ENCODE results near the gene LRFN4.

The LRFN4 gene

GRCh38 chr11:66848671-66849500 lies 8.0 kb upstream of the LRFN4 start:
- H3K14ac ChIP-seq (ENCODE audit: low read length), result no peak overlapping the region
- H3K23ac ChIP-seq (ENCODE audit: low read depth, low read length, poor library complexity), result no peak overlapping the region
- no peak overlapping the region for H3K9ac ChIP-seq (ENCODE audit: low read depth, low read length, poor library complexity)
- no peaks in the 10 kb centered on the region for H3K27me3 ChIP-seq (ENCODE audit: control insufficient read depth in 3 of 3, insufficient read depth in 3 of 3, low read depth in 1 of 3, low read length in 3 of 3)
- H3K27ac ChIP-seq (replicated peaks; ENCODE audit: low read length), result no peak overlapping the region
- H4K91ac ChIP-seq (ENCODE audit: low read depth, low read length, poor library complexity), result no peak overlapping the region
- no peak overlapping the region for H3K18ac ChIP-seq (ENCODE audit: low read length)
- no peaks in the 10 kb centered on the region for H3K9me3 ChIP-seq (replicated peaks in 1 of 2; ENCODE audit: control insufficient read depth in 2 of 2, insufficient read depth in 1 of 2, low read depth in 1 of 2, low read length in 2 of 2)
- H3K36me3 ChIP-seq (replicated peaks in 1 of 2; ENCODE audit: control insufficient read depth in 2 of 2, insufficient read depth in 2 of 2, low read length in 2 of 2), result peaks cover 33 to 55% of the 10 kb centered on the region in 2 donors
- peaks cover 16% of the 10 kb centered on the region for H3K79me1 ChIP-seq (ENCODE audit: low read depth, low read length)
- H2BK120ac ChIP-seq (ENCODE audit: low read depth, low read length), result no peak overlapping the region
- no peak overlapping the region for H4K8ac ChIP-seq (ENCODE audit: low read depth, low read length)
- no CpG with 5 or more reads among the region's 28 CpGs for WGBS, 2 donors (ENCODE audit: extremely low coverage in 2 of 2, insufficient read length in 2 of 2, insufficient replicate concordance in 1 of 2)
- DNase-seq (ENCODE audit: low spot score), result no peak
- H3K4me3 ChIP-seq (ENCODE audit: low read length in 2 of 2), result no peak overlapping the region
- no peak overlapping the region for H2BK12ac ChIP-seq (ENCODE audit: low read length)
- no peak overlapping the region for H3K4me2 ChIP-seq (ENCODE audit: insufficient read depth, low read length, poor library complexity, severe bottlenecking)
- no peak overlapping the region for H2BK15ac ChIP-seq (ENCODE audit: low read length)
- H2AK5ac ChIP-seq (ENCODE audit: low read depth, low read length), result peak overlapping the region; percentile 21
- H2AFZ ChIP-seq (ENCODE audit: low read length), result no peak overlapping the region
- no peak overlapping the region for H3K4ac ChIP-seq (ENCODE audit: low read length)
- H2BK5ac ChIP-seq (ENCODE audit: low read length), result peak overlapping the region; percentile 24
- H3K4me1 ChIP-seq (ENCODE audit: control insufficient read depth in 2 of 2, insufficient read depth in 1 of 2, low read depth in 1 of 2, low read length in 2 of 2), result peaks cover 5 to 7% of the 10 kb centered on the region in 2 donors

DNA sequence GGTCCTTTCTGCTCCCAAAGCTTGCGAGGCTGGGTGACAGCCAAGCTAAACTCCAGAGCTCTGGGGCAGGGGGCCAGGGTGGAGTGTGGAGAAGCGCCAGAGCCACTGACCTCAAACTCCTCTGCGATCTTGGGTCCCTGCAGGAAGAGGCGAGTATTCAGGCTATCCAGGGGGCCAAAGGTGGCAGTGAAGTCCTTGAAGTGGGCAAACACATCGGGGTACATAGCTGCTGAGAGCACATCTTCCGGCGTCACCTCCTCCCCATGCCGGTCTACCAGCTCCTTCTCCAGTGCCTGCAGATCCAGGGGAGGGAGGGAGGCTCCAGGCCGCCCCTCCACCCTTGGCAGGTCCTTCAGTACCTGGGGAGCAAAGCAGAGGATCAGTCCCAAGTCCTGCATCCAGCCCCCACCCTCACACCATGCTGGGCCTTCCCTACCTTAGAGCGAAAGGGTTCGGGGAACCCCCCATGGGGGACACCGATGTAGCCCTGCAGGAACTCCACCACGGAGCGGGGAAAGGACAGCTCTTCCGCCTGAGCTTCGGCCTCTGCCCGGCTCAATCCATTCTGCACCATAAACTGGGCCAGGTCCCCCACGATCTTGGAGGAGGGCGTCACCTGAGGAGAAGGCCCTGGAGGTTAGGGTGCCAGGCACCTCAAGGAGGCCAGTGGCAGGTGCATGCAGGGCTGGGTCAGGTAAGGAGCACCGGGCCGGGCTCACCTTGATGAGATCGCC lies 7.2 kb upstream of the LRFN4 start:
- peaks cover 9% of the 10 kb centered on the region for H3K79me1 ChIP-seq (ENCODE audit: low read depth, low read length)
- H3K18ac ChIP-seq (ENCODE audit: low read length), result no peak overlapping the region
- no peak overlapping the region for H3K4me3 ChIP-seq (ENCODE audit: low read length in 2 of 2)
- H2BK12ac ChIP-seq (ENCODE audit: low read length), result no peak overlapping the region
- H2BK120ac ChIP-seq (ENCODE audit: low read depth, low read length), result no peak overlapping the region
- no peak overlapping the region for H2BK15ac ChIP-seq (ENCODE audit: low read length)
- H3K9me3 ChIP-seq (replicated peaks in 1 of 2; ENCODE audit: control insufficient read depth in 2 of 2, insufficient read depth in 1 of 2, low read depth in 1 of 2, low read length in 2 of 2), result no peaks in the 10 kb centered on the region
- no peak overlapping the region for H2AFZ ChIP-seq (ENCODE audit: low read length)
- H3K14ac ChIP-seq (ENCODE audit: low read length), result no peak overlapping the region
- no peak overlapping the region for H3K4ac ChIP-seq (ENCODE audit: low read length)
- no peak overlapping the region for H3K4me2 ChIP-seq (ENCODE audit: insufficient read depth, low read length, poor library complexity, severe bottlenecking)
- WGBS, 2 donors (ENCODE audit: extremely low coverage in 2 of 2, insufficient read length in 2 of 2, insufficient replicate concordance in 1 of 2), result no CpG with 5 or more reads among the region's 22 CpGs
- peaks cover 30 to 50% of the 10 kb centered on the region in 2 donors for H3K36me3 ChIP-seq (replicated peaks in 1 of 2; ENCODE audit: control insufficient read depth in 2 of 2, insufficient read depth in 2 of 2, low read length in 2 of 2)
- H2BK5ac ChIP-seq (ENCODE audit: low read length), result peak overlapping the region; percentile 24
- no peak overlapping the region for H4K91ac ChIP-seq (ENCODE audit: low read depth, low read length, poor library complexity)
- no peak overlapping the region for H2AK5ac ChIP-seq (ENCODE audit: low read depth, low read length)
- peak overlapping the region; percentile 93 for H3K23ac ChIP-seq (ENCODE audit: low read depth, low read length, poor library complexity)
- no peaks in the 10 kb centered on the region for H3K4me1 ChIP-seq (ENCODE audit: control insufficient read depth in 2 of 2, insufficient read depth in 1 of 2, low read depth in 1 of 2, low read length in 2 of 2)
- H3K9ac ChIP-seq (ENCODE audit: low read depth, low read length, poor library complexity), result no peak overlapping the region
- no peak overlapping the region for H3K27ac ChIP-seq (replicated peaks; ENCODE audit: low read length)
- H3K27me3 ChIP-seq (ENCODE audit: control insufficient read depth in 3 of 3, insufficient read depth in 3 of 3, low read depth in 1 of 3, low read length in 3 of 3), result no peaks in the 10 kb centered on the region
- DNase-seq (ENCODE audit: low spot score), result no peak
- no peak overlapping the region for H4K8ac ChIP-seq (ENCODE audit: low read depth, low read length)

- H3K27ac ChIP-seq (replicated peaks; ENCODE audit: low read length), result no peak overlapping the region
Measured at GRCh38 chr11:66850235-66850587, 6.7 kb upstream of the LRFN4 start.

GRCh38 chr11:66850588-66851238 lies 6.2 kb upstream of the LRFN4 start:
- no CpG with 5 or more reads among the region's 23 CpGs for WGBS, 2 donors (ENCODE audit: extremely low coverage in 2 of 2, insufficient read length in 2 of 2, insufficient replicate concordance in 1 of 2)
- no peak overlapping the region for H3K14ac ChIP-seq (ENCODE audit: low read length)
- H3K4me3 ChIP-seq (ENCODE audit: low read length in 2 of 2), result no peak overlapping the region
- H3K18ac ChIP-seq (ENCODE audit: low read length), result no peak overlapping the region
- H4K91ac ChIP-seq (ENCODE audit: low read depth, low read length, poor library complexity), result no peak overlapping the region
- no peak overlapping the region for H2BK120ac ChIP-seq (ENCODE audit: low read depth, low read length)
- H3K79me1 ChIP-seq (ENCODE audit: low read depth, low read length), result peaks cover 4% of the 10 kb centered on the region
- H3K27ac ChIP-seq (replicated peaks; ENCODE audit: low read length), result no peak overlapping the region
- H2BK15ac ChIP-seq (ENCODE audit: low read length), result no peak overlapping the region
- H3K9me3 ChIP-seq (replicated peaks in 1 of 2; ENCODE audit: control insufficient read depth in 2 of 2, insufficient read depth in 1 of 2, low read depth in 1 of 2, low read length in 2 of 2), result no peaks in the 10 kb centered on the region
- peaks cover 3 to 7% of the 10 kb centered on the region in 2 donors for H3K4me1 ChIP-seq (ENCODE audit: control insufficient read depth in 2 of 2, insufficient read depth in 1 of 2, low read depth in 1 of 2, low read length in 2 of 2)
- peak overlapping the region; percentile 80 for H3K23ac ChIP-seq (ENCODE audit: low read depth, low read length, poor library complexity)
- H3K36me3 ChIP-seq (replicated peaks in 1 of 2; ENCODE audit: control insufficient read depth in 2 of 2, insufficient read depth in 2 of 2, low read length in 2 of 2), result peaks cover 20 to 39% of the 10 kb centered on the region in 2 donors
- H2BK12ac ChIP-seq (ENCODE audit: low read length), result peak overlapping the region; percentile 41
- no peaks in the 10 kb centered on the region for H3K27me3 ChIP-seq (ENCODE audit: control insufficient read depth in 3 of 3, insufficient read depth in 3 of 3, low read depth in 1 of 3, low read length in 3 of 3)
- H2AK5ac ChIP-seq (ENCODE audit: low read depth, low read length), result peak overlapping the region; percentile 46
- H3K9ac ChIP-seq (ENCODE audit: low read depth, low read length, poor library complexity), result no peak overlapping the region
- no peak overlapping the region for H2AFZ ChIP-seq (ENCODE audit: low read length)
- no peak overlapping the region for H3K4me2 ChIP-seq (ENCODE audit: insufficient read depth, low read length, poor library complexity, severe bottlenecking)
- DNase-seq (ENCODE audit: low spot score), result no peak
- no peak overlapping the region for H4K8ac ChIP-seq (ENCODE audit: low read depth, low read length)
- H2BK5ac ChIP-seq (ENCODE audit: low read length), result no peak overlapping the region
- no peak overlapping the region for H3K4ac ChIP-seq (ENCODE audit: low read length)

More at GRCh38 chr11:66850235-66850587, 6.7 kb upstream of the LRFN4 start:
- Histone ChIP-seq H3K79me1 (ENCODE audit: low read depth, low read length) (peaks cover 4% of the 10 kb centered on the region), H3K18ac (ENCODE audit: low read length) (no peak overlapping the region), H3K9ac (ENCODE audit: low read depth, low read length, poor library complexity) (no peak overlapping the region), H3K27me3 (ENCODE audit: control insufficient read depth in 3 of 3, insufficient read depth in 3 of 3, low read depth in 1 of 3, low read length in 3 of 3) (no peaks in the 10 kb centered on the region), H3K9me3 (replicated peaks in 1 of 2; ENCODE audit: control insufficient read depth in 2 of 2, insufficient read depth in 1 of 2, low read depth in 1 of 2, low read length in 2 of 2) (no peaks in the 10 kb centered on the region), H2AK5ac (ENCODE audit: low read depth, low read length) (no peak overlapping the region), H3K23ac (ENCODE audit: low read depth, low read length, poor library complexity) (peak overlapping the region; percentile 93), H3K36me3 (replicated peaks in 1 of 2; ENCODE audit: control insufficient read depth in 2 of 2, insufficient read depth in 2 of 2, low read length in 2 of 2) (peaks cover 25 to 44% of the 10 kb centered on the region in 2 donors), H2BK120ac (ENCODE audit: low read depth, low read length) (no peak overlapping the region), H4K91ac (ENCODE audit: low read depth, low read length, poor library complexity) (no peak overlapping the region), H3K4me1 (ENCODE audit: control insufficient read depth in 2 of 2, insufficient read depth in 1 of 2, low read depth in 1 of 2, low read length in 2 of 2) (peaks cover 0 to 2% of the 10 kb centered on the region in 2 donors), H2AFZ (ENCODE audit: low read length) (no peak overlapping the region), H3K4ac (ENCODE audit: low read length) (no peak overlapping the region), H3K4me3 (ENCODE audit: low read length in 2 of 2) (no peak overlapping the region), H3K14ac (ENCODE audit: low read length) (no peak overlapping the region), H2BK15ac (ENCODE audit: low read length) (no peak overlapping the region), H2BK5ac (ENCODE audit: low read length) (no peak overlapping the region), H3K4me2 (ENCODE audit: insufficient read depth, low read length, poor library complexity, severe bottlenecking) (no peak overlapping the region), H4K8ac (ENCODE audit: low read depth, low read length) (no peak overlapping the region), H2BK12ac (ENCODE audit: low read length) (no peak overlapping the region)
- no peak for DNase-seq (ENCODE audit: low spot score)
- WGBS, 2 donors (ENCODE audit: extremely low coverage in 2 of 2, insufficient read length in 2 of 2, insufficient replicate concordance in 1 of 2), result no CpG with 5 or more reads among the region's 10 CpGs

Data from neuronal stem cell (in vitro differentiated cells).